ENCODE results near the gene METTL23.

DNA sequence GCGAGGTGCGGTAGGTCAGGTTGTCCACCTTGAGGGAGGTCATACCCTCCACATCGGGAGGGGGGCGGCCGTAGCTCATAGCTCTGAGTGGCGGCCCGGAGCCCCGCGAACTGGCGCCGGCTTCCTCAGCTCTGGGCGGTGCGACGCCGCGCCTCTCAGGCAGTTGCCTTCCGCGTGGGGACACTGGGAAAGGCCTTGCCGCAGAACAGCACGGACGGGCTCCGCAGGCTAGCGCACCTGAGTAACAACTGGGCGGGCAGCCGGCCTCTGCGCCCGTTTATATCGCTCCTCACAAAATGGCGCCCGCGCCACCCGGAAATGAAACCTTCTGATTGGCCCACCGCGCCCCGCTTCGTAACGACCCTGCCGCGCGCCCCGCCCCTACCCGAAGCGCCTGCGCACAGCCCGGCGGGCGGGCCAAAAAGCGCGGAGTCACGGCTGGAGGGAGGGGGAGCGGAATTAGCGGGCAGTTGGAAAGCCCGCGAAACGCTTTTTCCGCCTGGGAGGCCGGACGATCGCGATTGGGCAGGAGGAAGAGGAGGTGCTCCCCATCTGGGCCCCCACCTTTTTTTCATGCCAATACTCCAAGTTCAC lies 10.5 kb downstream of the METTL23 start, which contains the start of gene SRSF2:
- TF ChIP-seq, protein P1, sequence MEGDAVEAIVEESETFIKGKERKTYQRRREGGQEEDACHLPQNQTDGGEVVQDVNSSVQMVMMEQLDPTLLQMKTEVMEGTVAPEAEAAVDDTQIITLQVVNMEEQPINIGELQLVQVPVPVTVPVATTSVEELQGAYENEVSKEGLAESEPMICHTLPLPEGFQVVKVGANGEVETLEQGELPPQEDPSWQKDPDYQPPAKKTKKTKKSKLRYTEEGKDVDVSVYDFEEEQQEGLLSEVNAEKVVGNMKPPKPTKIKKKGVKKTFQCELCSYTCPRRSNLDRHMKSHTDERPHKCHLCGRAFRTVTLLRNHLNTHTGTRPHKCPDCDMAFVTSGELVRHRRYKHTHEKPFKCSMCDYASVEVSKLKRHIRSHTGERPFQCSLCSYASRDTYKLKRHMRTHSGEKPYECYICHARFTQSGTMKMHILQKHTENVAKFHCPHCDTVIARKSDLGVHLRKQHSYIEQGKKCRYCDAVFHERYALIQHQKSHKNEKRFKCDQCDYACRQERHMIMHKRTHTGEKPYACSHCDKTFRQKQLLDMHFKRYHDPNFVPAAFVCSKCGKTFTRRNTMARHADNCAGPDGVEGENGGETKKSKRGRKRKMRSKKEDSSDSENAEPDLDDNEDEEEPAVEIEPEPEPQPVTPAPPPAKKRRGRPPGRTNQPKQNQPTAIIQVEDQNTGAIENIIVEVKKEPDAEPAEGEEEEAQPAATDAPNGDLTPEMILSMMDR (IDR thresholded peaks at IDR 0.05), result peak in 2 of 6 experiments; percentile 9 to 15
- TF ChIP-seq POLR2A (IDR thresholded peaks at IDR 0.05), result peak; percentile 99 to 100

All from Peyer's patch (tissue), 4 donors.